AG09319 (cell line): ENCODE results near the gene DCTPP1.
"Not testable (repeated sequence)": the region's sequence is repeated elsewhere in the genome, so short reads cannot be mapped to it uniquely, and the experiment has no call there.

Experiments
- DNase-seq: peaks from one replicate; pipeline ENCODE4 v3.0.0-alpha.2; 2010; ENCODE audit warnings: low read depth; ENCODE audit errors: extremely low read depth
- TF ChIP-seq, protein P1 (sequence below): IDR thresholded peaks from 2 replicates; pipeline ENCODE4 v1.5.1; 2011; ENCODE audit warnings: low read depth, mild to moderate bottlenecking, inconsistent platforms, low read length, moderate library complexity

DCTPP1 gene

GRCh38 chr16:30457743-30458560 lies 28.1 kb upstream of the DCTPP1 start:
- TF ChIP-seq, protein P1, sequence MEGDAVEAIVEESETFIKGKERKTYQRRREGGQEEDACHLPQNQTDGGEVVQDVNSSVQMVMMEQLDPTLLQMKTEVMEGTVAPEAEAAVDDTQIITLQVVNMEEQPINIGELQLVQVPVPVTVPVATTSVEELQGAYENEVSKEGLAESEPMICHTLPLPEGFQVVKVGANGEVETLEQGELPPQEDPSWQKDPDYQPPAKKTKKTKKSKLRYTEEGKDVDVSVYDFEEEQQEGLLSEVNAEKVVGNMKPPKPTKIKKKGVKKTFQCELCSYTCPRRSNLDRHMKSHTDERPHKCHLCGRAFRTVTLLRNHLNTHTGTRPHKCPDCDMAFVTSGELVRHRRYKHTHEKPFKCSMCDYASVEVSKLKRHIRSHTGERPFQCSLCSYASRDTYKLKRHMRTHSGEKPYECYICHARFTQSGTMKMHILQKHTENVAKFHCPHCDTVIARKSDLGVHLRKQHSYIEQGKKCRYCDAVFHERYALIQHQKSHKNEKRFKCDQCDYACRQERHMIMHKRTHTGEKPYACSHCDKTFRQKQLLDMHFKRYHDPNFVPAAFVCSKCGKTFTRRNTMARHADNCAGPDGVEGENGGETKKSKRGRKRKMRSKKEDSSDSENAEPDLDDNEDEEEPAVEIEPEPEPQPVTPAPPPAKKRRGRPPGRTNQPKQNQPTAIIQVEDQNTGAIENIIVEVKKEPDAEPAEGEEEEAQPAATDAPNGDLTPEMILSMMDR, result no peak
- no peak for DNase-seq

- DNase-seq, result no peak
- TF ChIP-seq, protein P1, result no peak
Observed at GRCh38 chr16:30457256-30457655, 27.4 kb upstream of the DCTPP1 start.

- TF ChIP-seq, protein P1, result no peak
Observed at GRCh38 chr16:30456302-30456701, 26.5 kb upstream of the DCTPP1 start.

GRCh38 chr16:30452709-30453580 lies 23.1 kb upstream of the DCTPP1 start:
- not testable (repeated sequence) for DNase-seq

More at GRCh38 chr16:30456302-30456701, 26.5 kb upstream of the DCTPP1 start:
- DNase-seq, result no peak

DNA sequence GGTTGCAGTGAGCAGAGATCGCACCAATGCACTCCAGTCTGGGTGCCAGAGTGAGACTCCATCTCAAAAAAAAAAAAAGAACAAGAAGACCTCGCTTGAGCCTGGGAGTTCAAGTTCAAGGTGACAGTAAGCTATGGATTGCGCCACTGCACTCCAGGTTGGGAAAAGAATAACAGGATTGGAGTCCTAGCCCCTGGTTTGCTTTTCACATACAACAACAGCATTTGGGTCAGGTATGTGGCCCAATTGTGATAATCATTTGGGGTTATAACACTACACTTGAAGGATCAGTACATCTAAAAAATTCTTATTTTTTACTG lies 19.2 kb upstream of the DCTPP1 start:
- no peak for DNase-seq
- TF ChIP-seq, protein P1, result no peak

GRCh38 chr16:30447512-30448226 lies 17.8 kb upstream of the DCTPP1 start:
- DNase-seq, result no peak
- TF ChIP-seq, protein P1, result no peak

GRCh38 chr16:30446203-30446595 lies 16.4 kb upstream of the DCTPP1 start:
- no peak for DNase-seq
- TF ChIP-seq, protein P1, result no peak
